ENCODE data around the gene TSPOAP1.

The TSPOAP1 gene

DNA sequence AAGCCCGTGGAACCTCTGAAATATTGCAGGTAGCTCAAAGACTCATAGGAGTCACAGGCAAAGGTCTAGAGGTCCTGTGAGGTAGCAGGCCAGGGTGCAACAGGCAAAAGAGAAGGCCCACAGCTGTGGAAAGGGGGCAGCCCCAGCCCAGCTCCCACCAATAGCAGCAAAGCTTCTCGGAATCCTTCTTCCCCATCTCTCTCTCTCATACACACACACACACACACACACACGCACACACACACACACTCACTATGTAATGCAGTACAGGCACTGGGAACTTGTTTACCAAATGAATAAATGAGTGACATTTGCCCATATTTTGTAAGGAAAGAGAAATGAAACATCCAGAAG is 40.2 kb upstream of the TSPOAP1 start:
- H3K4me3 ChIP-seq (ENCODE audit: low read length), result no peak overlapping the region
- DNase-seq (ENCODE audit: low read depth), result no peak
- no peak for TF ChIP-seq CTCF (IDR thresholded peaks at IDR 0.05; ENCODE audit: insufficient read depth, low read depth, low read length, missing control alignments)

DNA sequence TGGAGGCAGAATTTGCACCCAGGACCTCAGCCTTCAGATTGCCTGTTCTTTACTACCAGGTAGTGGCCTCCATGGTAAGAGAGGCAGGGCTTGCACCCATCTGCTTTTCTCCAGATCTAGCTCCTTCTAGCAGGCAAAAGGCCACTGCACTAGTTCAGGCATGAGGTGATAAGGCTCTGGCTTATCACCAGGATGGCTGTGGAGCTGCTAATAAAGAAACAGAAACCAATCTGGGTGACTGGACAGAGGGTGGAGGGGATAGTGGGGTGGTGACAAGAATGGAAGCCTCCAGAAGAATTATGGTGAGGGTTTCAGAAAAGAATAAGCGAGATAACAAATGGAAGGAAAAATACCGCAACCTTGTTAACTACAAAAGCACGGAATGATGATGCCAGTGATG is 38.9 kb upstream of the TSPOAP1 start:
- no peak for TF ChIP-seq CTCF (IDR thresholded peaks at IDR 0.05; ENCODE audit: insufficient read depth, low read depth, low read length, missing control alignments)
- H3K4me3 ChIP-seq (ENCODE audit: low read length), result no peak overlapping the region
- no peak for DNase-seq (ENCODE audit: low read depth)

GRCh38 chr17:58365980-58366595 is 37.5 kb upstream of the TSPOAP1 start:
- H3K4me3 ChIP-seq (ENCODE audit: low read length), result no peak overlapping the region
- TF ChIP-seq CTCF (IDR thresholded peaks at IDR 0.05; ENCODE audit: insufficient read depth, low read depth, low read length, missing control alignments), result no peak
- no peak for DNase-seq (ENCODE audit: low read depth)

- H3K4me3 ChIP-seq (ENCODE audit: low read length), result no peak overlapping the region
- DNase-seq (ENCODE audit: low read depth), result no peak
- TF ChIP-seq CTCF (IDR thresholded peaks at IDR 0.05; ENCODE audit: insufficient read depth, low read depth, low read length, missing control alignments), result no peak
These were observed 36.8 kb upstream of the TSPOAP1 start for GRCh38 chr17:58365185-58365979.

- TF ChIP-seq CTCF (IDR thresholded peaks at IDR 0.05; ENCODE audit: insufficient read depth, low read depth, low read length, missing control alignments), result no peak
- no peak overlapping the region for H3K4me3 ChIP-seq (ENCODE audit: low read length)
- DNase-seq (ENCODE audit: low read depth), result peak; percentile 87
These were observed 35.8 kb upstream of the TSPOAP1 start for GRCh38 chr17:58364270-58364942.

- TF ChIP-seq CTCF (IDR thresholded peaks at IDR 0.05; ENCODE audit: insufficient read depth, low read depth, low read length, missing control alignments), result no peak
- H3K4me3 ChIP-seq (ENCODE audit: low read length), result no peak overlapping the region
- no peak for DNase-seq (ENCODE audit: low read depth)
These were observed 35.0 kb upstream of the TSPOAP1 start for GRCh38 chr17:58363457-58364185.

Data from epithelial cell of esophagus (primary cell).